Upper lobe of right lung (tissue), 1 donor: Measurements from ENCODE around the gene EMD. TPM values are rescaled to one million over a fixed set of nuclear protein-coding genes. Genes with fewer than 3 reads are reported as not detected.
A peak's percentile ranks its signal among the peaks of the same experiment; 100 is the strongest.

Experiments
- ATAC-seq: fragments of 200-7000 bp; cut with Tn5 transposase; one replicate; pipeline ENCODE4 v1.9.1; 2020; ENCODE audit warnings: mild to moderate bottlenecking, moderate library complexity
- DNase-seq: peaks from one replicate; pipeline ENCODE4 v3.0.0-alpha.2; 2020
- H3K27ac ChIP-seq: fragments of 200-600 bp; one replicate; pipeline ENCODE4 v1.8.0; 2022
- H3K27me3 ChIP-seq: fragments of 200-600 bp; one replicate; pipeline ENCODE4 v1.8.0; 2022; ENCODE audit warnings: mild to moderate bottlenecking
- H3K36me3 ChIP-seq: fragments of 200-600 bp; one replicate; pipeline ENCODE4 v1.8.0; 2022
- H3K4me1 ChIP-seq: fragments of 200-600 bp; one replicate; pipeline ENCODE4 v1.8.0; 2022
- H3K4me3 ChIP-seq: fragments of 200-600 bp; one replicate; pipeline ENCODE4 v1.8.0; 2022; ENCODE audit warnings: mild to moderate bottlenecking
- H3K9me3 ChIP-seq: fragments of 200-600 bp; one replicate; pipeline ENCODE4 v1.8.0; 2022
- CTCF ChIP-seq: fragments of 200-600 bp; IDR thresholded peaks from one replicate; pipeline ENCODE4 v1.8.0; 2022; ENCODE audit warnings: antibody characterized with exemption
- intact Hi-C: fragments of 100-400 bp; cut with DNase I; formaldehyde crosslinking; loops from one replicate; pipeline ENCODE4 v1.11.0; 2022
- total RNA-seq: library from RNA; stranded (reverse); fragmentation: NEBNext Ultra II Directional; extraction: Animal tissue kit (Norgen Biotek cat#: 25700); gene quantifications from one replicate; pipeline ENCODE4 v1.2.1, GENCODE V29; 2021
- donor health status: DM: no; HTN: yes; CAD: no; lungs with severe emphysema.

Gene EMD
- total RNA-seq, 1 donor from 2014 or later, result 58.4 TPM

- Histone ChIP-seq H3K4me3 (peak overlapping the region; percentile 50), H3K36me3 (peaks cover 3% of the 10 kb centered on the region), H3K4me1 (peaks cover 7% of the 10 kb centered on the region), H3K27me3 (no peaks in the 10 kb centered on the region), H3K27ac (peak overlapping the region; percentile 76), H3K9me3 (no peaks in the 10 kb centered on the region)
- DNase-seq, result no peak
- intact Hi-C loops, result no loop called here
- no peak for ATAC-seq
- no peak for TF ChIP-seq CTCF
Measured at GRCh38 chrX:154408659-154409221, 29.6 kb downstream of the EMD start.

GRCh38 chrX:154409222-154409871 is 30.3 kb downstream of the EMD start, which contains the start of gene DNASE1L1:
Gene DNASE1L1, minus strand, starts transcription at chrX:154409254. Its CDS starts 3,686 bp downstream, at chrX:154405568.
- Histone ChIP-seq H3K4me3 (peak within 1 kb of the TSS; percentile 50), H3K36me3 (peaks cover 6% of the 10 kb centered on the region), H3K4me1 (peaks cover 7% of the 10 kb centered on the region), H3K27me3 (no peaks in the 10 kb centered on the region), H3K9me3 (no peaks in the 10 kb centered on the region), H3K27ac (peak within 1 kb of the TSS; percentile 76)
- no peak for TF ChIP-seq CTCF
- DNase-seq, result peak; percentile 92
- intact Hi-C loops, result no loop called here
- peak; percentile 86 for ATAC-seq

- Histone ChIP-seq H3K9me3 (no peaks in the 10 kb centered on the region), H3K27ac (peak overlapping the region; percentile 92), H3K36me3 (peaks cover 6% of the 10 kb centered on the region), H3K27me3 (no peaks in the 10 kb centered on the region), H3K4me1 (peaks cover 7% of the 10 kb centered on the region), H3K4me3 (peak overlapping the region; percentile 71)
- DNase-seq (peak; percentile 88), ATAC-seq (peak; percentile 77)
- TF ChIP-seq CTCF, result no peak
- intact Hi-C loops, result no loop called here
Measured at GRCh38 chrX:154411981-154412340, 32.9 kb downstream of the EMD start.

GRCh38 chrX:154412468-154412867 is 33.4 kb downstream of the EMD start:
- H3K27ac ChIP-seq, result peak overlapping the region; percentile 92
- DNase-seq, result no peak
- no peaks in the 10 kb centered on the region for H3K27me3 ChIP-seq
- H3K36me3 ChIP-seq, result peaks cover 6% of the 10 kb centered on the region
- intact Hi-C loops, result no loop called here
- no peak for TF ChIP-seq CTCF
- peaks cover 7% of the 10 kb centered on the region for H3K4me1 ChIP-seq
- H3K4me3 ChIP-seq, result peak overlapping the region; percentile 71
- H3K9me3 ChIP-seq, result no peaks in the 10 kb centered on the region
- peak; percentile 21 for ATAC-seq

GRCh38 chrX:154413142-154413541 is 34.0 kb downstream of the EMD start:
- no peak for ATAC-seq
- no peak overlapping the region for H3K4me3 ChIP-seq

More at GRCh38 chrX:154413142-154413541, 34.0 kb downstream of the EMD start:
- H3K27ac ChIP-seq, result no peak overlapping the region
- intact Hi-C loops, result no loop called here
- DNase-seq, result no peak
- no peak for TF ChIP-seq CTCF
- H3K36me3 ChIP-seq, result peaks cover 6% of the 10 kb centered on the region
- H3K4me1 ChIP-seq, result peaks cover 7% of the 10 kb centered on the region
- no peaks in the 10 kb centered on the region for H3K9me3 ChIP-seq
- H3K27me3 ChIP-seq, result no peaks in the 10 kb centered on the region
